ENCODE results near the gene ING2.

ING2 gene

GRCh38 chr4:183499801-183500200, 5.1 kb upstream of the ING2 start:
- DNase-seq, result no peak

- peak in 2 of 4 experiments; percentile 33 to 50 for DNase-seq
Observed at GRCh38 chr4:183503497-183504063, 1.3 kb upstream of the ING2 start.

GRCh38 chr4:183504064-183504929, 561 bp upstream of the ING2 start:
- DNase-seq, result peak; percentile 97 to 100 (median 98)

GRCh38 chr4:183505611-183506388, 942 bp downstream of the ING2 start:
- DNase-seq, result peak; percentile 73 to 90 (median 86)

- no peak for DNase-seq
Observed at GRCh38 chr4:183506389-183506735, 1.5 kb downstream of the ING2 start.

GRCh38 chr4:183507925-183508696, 3.3 kb downstream of the ING2 start:
- DNase-seq, result no peak

GRCh38 chr4:183508697-183509335, 4.0 kb downstream of the ING2 start:
- no peak for DNase-seq

- DNase-seq, result no peak
Observed at GRCh38 chr4:183515411-183515810, 10.6 kb downstream of the ING2 start.

- DNase-seq, result no peak
Observed at GRCh38 chr4:183517194-183517593, 12.3 kb downstream of the ING2 start.

GRCh38 chr4:183517781-183518180, 12.9 kb downstream of the ING2 start:
- DNase-seq, result no peak

GRCh38 chr4:183522821-183523220, 18.0 kb downstream of the ING2 start:
- DNase-seq, result no peak

GRCh38 chr4:183527326-183527725, 22.5 kb downstream of the ING2 start:
- no peak for DNase-seq

GRCh38 chr4:183532821-183533220, 28.0 kb downstream of the ING2 start:
- DNase-seq, result no peak

- DNase-seq, result no peak
Observed at GRCh38 chr4:183533698-183534097, 28.8 kb downstream of the ING2 start.

GRCh38 chr4:183540410-183541009, 35.7 kb downstream of the ING2 start:
- DNase-seq, result no peak

- no peak for DNase-seq
Observed at GRCh38 chr4:183541010-183541751, 36.3 kb downstream of the ING2 start.

GRCh38 chr4:183541752-183542040, 36.8 kb downstream of the ING2 start:
- no peak for DNase-seq

- no peak for DNase-seq
Observed at GRCh38 chr4:183543435-183543834, 38.6 kb downstream of the ING2 start.

- DNase-seq, result no peak
Observed at GRCh38 chr4:183544109-183544508, 39.3 kb downstream of the ING2 start.

GRCh38 chr4:183546376-183546775, 41.5 kb downstream of the ING2 start:
- DNase-seq, result no peak

GRCh38 chr4:183548306-183548705, 43.4 kb downstream of the ING2 start:
- DNase-seq, result no peak

Measured in activated naive CD4-positive, alpha-beta T cell (primary cell).